ENCODE measurements around the gene ZNF853.

DNA sequence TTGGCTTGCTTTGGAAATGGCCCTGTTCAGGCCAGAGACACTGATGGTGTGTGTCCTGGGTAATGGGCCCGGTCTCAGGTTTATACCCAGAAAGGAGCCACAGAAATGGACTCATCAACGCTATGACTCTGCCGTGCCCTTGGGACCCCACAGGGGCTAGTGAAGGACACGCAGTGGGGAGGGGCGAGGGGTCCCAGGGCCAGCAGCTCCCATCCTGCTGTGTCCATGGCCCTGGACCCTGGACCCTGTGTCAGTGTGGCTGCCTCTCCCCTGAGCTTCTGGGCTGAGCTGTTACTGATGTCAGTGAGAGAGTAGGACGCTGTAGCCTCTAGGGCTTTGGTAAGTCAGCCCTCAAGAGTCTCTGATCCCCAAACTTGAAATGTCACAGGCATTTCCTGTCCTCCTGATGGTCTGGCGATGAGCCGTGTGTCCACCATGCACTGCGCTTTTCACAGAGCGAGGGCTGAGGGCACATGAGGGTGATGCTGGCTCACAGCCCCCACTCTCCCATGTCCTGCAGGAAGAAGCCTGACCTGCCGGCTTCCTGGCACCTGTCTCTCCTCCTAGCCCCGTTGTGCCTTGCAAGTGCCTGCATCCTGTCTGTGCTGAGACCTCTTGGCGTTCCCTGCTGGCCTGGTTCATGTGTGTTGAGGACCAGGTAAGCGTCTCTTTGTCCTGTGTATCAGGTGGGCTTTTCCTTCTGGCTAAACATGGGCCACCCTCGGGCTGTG lies 26.1 kb downstream of the ZNF853 start:
- TF ChIP-seq, protein P1, sequence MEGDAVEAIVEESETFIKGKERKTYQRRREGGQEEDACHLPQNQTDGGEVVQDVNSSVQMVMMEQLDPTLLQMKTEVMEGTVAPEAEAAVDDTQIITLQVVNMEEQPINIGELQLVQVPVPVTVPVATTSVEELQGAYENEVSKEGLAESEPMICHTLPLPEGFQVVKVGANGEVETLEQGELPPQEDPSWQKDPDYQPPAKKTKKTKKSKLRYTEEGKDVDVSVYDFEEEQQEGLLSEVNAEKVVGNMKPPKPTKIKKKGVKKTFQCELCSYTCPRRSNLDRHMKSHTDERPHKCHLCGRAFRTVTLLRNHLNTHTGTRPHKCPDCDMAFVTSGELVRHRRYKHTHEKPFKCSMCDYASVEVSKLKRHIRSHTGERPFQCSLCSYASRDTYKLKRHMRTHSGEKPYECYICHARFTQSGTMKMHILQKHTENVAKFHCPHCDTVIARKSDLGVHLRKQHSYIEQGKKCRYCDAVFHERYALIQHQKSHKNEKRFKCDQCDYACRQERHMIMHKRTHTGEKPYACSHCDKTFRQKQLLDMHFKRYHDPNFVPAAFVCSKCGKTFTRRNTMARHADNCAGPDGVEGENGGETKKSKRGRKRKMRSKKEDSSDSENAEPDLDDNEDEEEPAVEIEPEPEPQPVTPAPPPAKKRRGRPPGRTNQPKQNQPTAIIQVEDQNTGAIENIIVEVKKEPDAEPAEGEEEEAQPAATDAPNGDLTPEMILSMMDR (IDR thresholded peaks at IDR 0.05): no peak
- no peak for TF ChIP-seq POLR2A (IDR thresholded peaks at IDR 0.05)

All from body of pancreas (tissue), 4 donors.